ENCODE measurements around the gene LACTB. TPM values are rescaled to one million over a fixed set of nuclear protein-coding genes. Genes with fewer than 3 reads are reported as not detected.

Gene LACTB
- total RNA-seq, 3 donors from 2014 or later (not counting 1 experiment from before 2014, with no cell fraction given): 17.1 to 29.1 (median 26.4) TPM

- intact Hi-C loops (cut with micrococcal nuclease): no loop called here
- no peak overlapping the region for H3K27ac ChIP-seq (ENCODE audit: low read length)
- WGBS (ENCODE audit: insufficient coverage): 83% methylated on average over 4 of the region's 4 CpGs
- Mint-ChIP-seq H3K36me3 (peaks cover 2% of the 10 kb centered on the region), H3K27ac (no peak overlapping the region), H3K27me3 (ENCODE audit: low read depth in 2 of 2) (peaks cover 0 to 2% of the 10 kb centered on the region in 2 donors), H3K4me1 (peaks cover 14 to 18% of the 10 kb centered on the region in 2 donors), H3K4me3 (no peak overlapping the region), H3K9me3 (no peaks in the 10 kb centered on the region)
- no peak overlapping the region for H3K4me3 ChIP-seq (ENCODE audit: low read length)
- TF ChIP-seq, protein P1, sequence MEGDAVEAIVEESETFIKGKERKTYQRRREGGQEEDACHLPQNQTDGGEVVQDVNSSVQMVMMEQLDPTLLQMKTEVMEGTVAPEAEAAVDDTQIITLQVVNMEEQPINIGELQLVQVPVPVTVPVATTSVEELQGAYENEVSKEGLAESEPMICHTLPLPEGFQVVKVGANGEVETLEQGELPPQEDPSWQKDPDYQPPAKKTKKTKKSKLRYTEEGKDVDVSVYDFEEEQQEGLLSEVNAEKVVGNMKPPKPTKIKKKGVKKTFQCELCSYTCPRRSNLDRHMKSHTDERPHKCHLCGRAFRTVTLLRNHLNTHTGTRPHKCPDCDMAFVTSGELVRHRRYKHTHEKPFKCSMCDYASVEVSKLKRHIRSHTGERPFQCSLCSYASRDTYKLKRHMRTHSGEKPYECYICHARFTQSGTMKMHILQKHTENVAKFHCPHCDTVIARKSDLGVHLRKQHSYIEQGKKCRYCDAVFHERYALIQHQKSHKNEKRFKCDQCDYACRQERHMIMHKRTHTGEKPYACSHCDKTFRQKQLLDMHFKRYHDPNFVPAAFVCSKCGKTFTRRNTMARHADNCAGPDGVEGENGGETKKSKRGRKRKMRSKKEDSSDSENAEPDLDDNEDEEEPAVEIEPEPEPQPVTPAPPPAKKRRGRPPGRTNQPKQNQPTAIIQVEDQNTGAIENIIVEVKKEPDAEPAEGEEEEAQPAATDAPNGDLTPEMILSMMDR (IDR thresholded peaks at IDR 0.05): no peak
- ATAC-seq (no peak), DNase-seq (no peak)
- no peaks in the 10 kb centered on the region for H3K27me3 ChIP-seq (ENCODE audit: control insufficient read depth, insufficient read depth, low read length)
- peaks cover 8% of the 10 kb centered on the region for H3K4me1 ChIP-seq (ENCODE audit: control insufficient read depth, insufficient read depth, low read length)
- no peaks in the 10 kb centered on the region for H3K36me3 ChIP-seq (ENCODE audit: control insufficient read depth, insufficient read depth, low read length)
- H3K9me3 ChIP-seq (ENCODE audit: control insufficient read depth, insufficient read depth, low read length): no peaks in the 10 kb centered on the region
These were observed 45.0 kb upstream of the LACTB start for GRCh38 chr15:63076714-63077046.

DNA sequence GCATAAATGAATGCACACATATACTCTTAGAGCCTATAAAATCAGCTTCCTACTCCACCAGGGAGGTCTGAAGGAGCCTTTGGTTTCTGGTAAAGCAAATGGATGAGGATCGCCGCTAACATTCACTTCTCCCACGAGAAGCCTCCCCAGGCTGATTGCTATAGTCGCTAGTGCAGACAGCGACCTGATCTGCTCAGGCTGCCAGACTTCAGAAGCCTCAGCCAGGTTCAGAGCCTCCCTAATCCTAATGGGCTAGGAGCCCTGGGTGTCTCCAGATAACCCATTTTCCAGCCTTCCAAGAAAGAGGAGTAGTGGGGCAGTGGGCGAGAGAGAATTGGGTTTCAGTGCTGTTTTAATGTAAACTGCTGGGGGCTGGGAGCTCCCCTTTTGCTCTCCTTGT, 43.7 kb upstream of the LACTB start:
- no peaks in the 10 kb centered on the region for H3K9me3 Mint-ChIP-seq
- ATAC-seq (no peak), DNase-seq (no peak)
- Histone ChIP-seq H3K27me3 (ENCODE audit: control insufficient read depth, insufficient read depth, low read length) (no peaks in the 10 kb centered on the region), H3K9me3 (ENCODE audit: control insufficient read depth, insufficient read depth, low read length) (no peaks in the 10 kb centered on the region), H3K36me3 (ENCODE audit: control insufficient read depth, insufficient read depth, low read length) (no peaks in the 10 kb centered on the region), H3K27ac (ENCODE audit: low read length) (no peak overlapping the region), H3K4me1 (ENCODE audit: control insufficient read depth, insufficient read depth, low read length) (peaks cover 8% of the 10 kb centered on the region), H3K4me3 (ENCODE audit: low read length) (no peak overlapping the region)
- peaks cover 0 to 2% of the 10 kb centered on the region in 2 donors for H3K27me3 Mint-ChIP-seq (ENCODE audit: low read depth in 2 of 2)
- WGBS (ENCODE audit: insufficient coverage): 92% methylated on average over 5 of the region's 6 CpGs
- peaks cover 14 to 18% of the 10 kb centered on the region in 2 donors for H3K4me1 Mint-ChIP-seq
- H3K4me3 Mint-ChIP-seq: no peak overlapping the region
- intact Hi-C loops (cut with micrococcal nuclease): no loop called here
- H3K27ac Mint-ChIP-seq: no peak overlapping the region
- TF ChIP-seq, protein P1 (IDR thresholded peaks at IDR 0.05): no peak
- H3K36me3 Mint-ChIP-seq: no peaks in the 10 kb centered on the region

DNA sequence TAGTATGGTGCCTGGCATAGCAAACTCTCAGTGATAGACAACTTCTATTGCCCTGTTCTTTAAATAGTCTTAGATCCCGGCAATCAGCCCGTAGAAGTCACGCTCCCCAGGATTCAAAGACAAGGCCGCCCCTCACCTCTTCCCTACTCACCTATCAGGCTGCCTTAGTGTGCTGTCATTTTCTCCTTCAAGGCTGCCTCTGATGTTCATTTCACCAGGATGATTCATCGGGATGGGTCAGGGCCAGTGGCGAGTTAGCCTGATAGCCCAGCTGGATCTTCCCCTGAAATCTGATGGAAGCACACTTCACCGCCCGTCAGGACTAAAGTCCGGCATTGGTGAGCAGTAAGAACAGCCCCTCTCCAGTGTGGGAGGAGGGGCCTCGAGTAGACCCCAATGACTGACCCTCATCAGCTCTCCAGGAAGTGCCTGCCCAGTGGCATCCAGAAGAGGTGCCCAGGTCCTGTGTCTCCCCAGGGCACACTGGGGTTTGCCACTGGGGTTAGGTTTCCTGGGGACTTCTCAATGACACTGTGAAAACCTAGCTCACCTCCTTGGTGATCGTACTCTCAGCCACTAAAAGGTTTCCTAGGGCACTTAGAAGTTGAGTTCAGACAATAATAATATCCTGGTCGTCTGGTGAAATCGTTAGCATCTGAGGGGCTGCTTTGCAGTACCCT, 41.6 kb upstream of the LACTB start:
- H3K27me3 ChIP-seq (ENCODE audit: control insufficient read depth, insufficient read depth, low read length): no peaks in the 10 kb centered on the region
- no peaks in the 10 kb centered on the region for H3K9me3 ChIP-seq (ENCODE audit: control insufficient read depth, insufficient read depth, low read length)
- no peak overlapping the region for H3K27ac ChIP-seq (ENCODE audit: low read length)
- H3K4me1 Mint-ChIP-seq: peaks cover 14 to 18% of the 10 kb centered on the region in 2 donors
- H3K27ac Mint-ChIP-seq: no peak overlapping the region
- H3K4me3 Mint-ChIP-seq: no peak overlapping the region
- WGBS (ENCODE audit: insufficient coverage): 91% methylated on average over 13 of the region's 13 CpGs
- H3K27me3 Mint-ChIP-seq (ENCODE audit: low read depth in 2 of 2): peaks cover 0 to 2% of the 10 kb centered on the region in 2 donors
- no peaks in the 10 kb centered on the region for H3K36me3 Mint-ChIP-seq
- intact Hi-C loops (cut with micrococcal nuclease): no loop called here
- peaks cover 8% of the 10 kb centered on the region for H3K4me1 ChIP-seq (ENCODE audit: control insufficient read depth, insufficient read depth, low read length)
- TF ChIP-seq, protein P1 (IDR thresholded peaks at IDR 0.05): no peak
- DNase-seq (no peak), ATAC-seq (no peak)
- no peaks in the 10 kb centered on the region for H3K9me3 Mint-ChIP-seq
- H3K4me3 ChIP-seq (ENCODE audit: low read length): no peak overlapping the region
- H3K36me3 ChIP-seq (ENCODE audit: control insufficient read depth, insufficient read depth, low read length): no peaks in the 10 kb centered on the region
